ENCODE data around the gene ACSBG1. TPM values are rescaled to one million over a fixed set of nuclear protein-coding genes. Genes with fewer than 3 reads are reported as not detected.
"Not testable (repeated sequence)": the region's sequence is repeated elsewhere in the genome, so short reads cannot be mapped to it uniquely, and the experiment has no call there.

The ACSBG1 gene
- total RNA-seq, 2 donors from 2014 or later: 0.05 to 1.1 TPM

GRCh38 chr15:78264304-78265136, 30.2 kb upstream of the ACSBG1 start, which contains the start of gene DNAJA4:
Gene DNAJA4 (plus strand): TSS chr15:78264562. CDS start chr15:78264764, 202 bp downstream.
- ATAC-seq (peak; percentile 80), DNase-seq (peak; percentile 47 to 53 (median 48))
- no peaks in the 10 kb centered on the region for H3K9me3 ChIP-seq (ENCODE audit: control insufficient read depth, low read length, poor library complexity, severe bottlenecking)
- peak within 1 kb of the TSS; percentile 88 for H3K4me3 Mint-ChIP-seq
- H3K4me1 Mint-ChIP-seq: peaks cover 19% of the 10 kb centered on the region
- H3K36me3 Mint-ChIP-seq (ENCODE audit: low read depth): no peaks in the 10 kb centered on the region
- H3K27ac Mint-ChIP-seq: peak within 1 kb of the TSS; percentile 87
- peaks cover 4% of the 10 kb centered on the region for H3K27me3 Mint-ChIP-seq

- peaks cover 4% of the 10 kb centered on the region for H3K27me3 Mint-ChIP-seq
- H3K9me3 ChIP-seq (ENCODE audit: control insufficient read depth, low read length, poor library complexity, severe bottlenecking): no peaks in the 10 kb centered on the region
- no peak overlapping the region for H3K27ac Mint-ChIP-seq
- ATAC-seq (no peak), DNase-seq (no peak)
- H3K4me1 Mint-ChIP-seq: peaks cover 18% of the 10 kb centered on the region
- H3K36me3 Mint-ChIP-seq (ENCODE audit: low read depth): no peaks in the 10 kb centered on the region
- peak overlapping the region; percentile 69 for H3K4me3 Mint-ChIP-seq
These were observed 29.5 kb upstream of the ACSBG1 start for GRCh38 chr15:78263907-78264303.

GRCh38 chr15:78263351-78263781, 29.0 kb upstream of the ACSBG1 start:
- no peaks in the 10 kb centered on the region for H3K9me3 ChIP-seq (ENCODE audit: control insufficient read depth, low read length, poor library complexity, severe bottlenecking)
- H3K4me3 Mint-ChIP-seq: peak overlapping the region; percentile 69
- H3K27me3 Mint-ChIP-seq: peaks cover 4% of the 10 kb centered on the region
- ATAC-seq (no peak), DNase-seq (no peak)
- no peaks in the 10 kb centered on the region for H3K36me3 Mint-ChIP-seq (ENCODE audit: low read depth)
- peaks cover 14% of the 10 kb centered on the region for H3K4me1 Mint-ChIP-seq
- H3K27ac Mint-ChIP-seq: peak overlapping the region; percentile 75

- Mint-ChIP-seq H3K27ac (no peak overlapping the region), H3K4me3 (no peak overlapping the region), H3K27me3 (peaks cover 4% of the 10 kb centered on the region), H3K36me3 (ENCODE audit: low read depth) (no peaks in the 10 kb centered on the region), H3K4me1 (peaks cover 7% of the 10 kb centered on the region)
- no peaks in the 10 kb centered on the region for H3K9me3 ChIP-seq (ENCODE audit: control insufficient read depth, low read length, poor library complexity, severe bottlenecking)
- no peak for DNase-seq
- ATAC-seq: no peak
These were observed 26.7 kb upstream of the ACSBG1 start for GRCh38 chr15:78261062-78261461.

DNA sequence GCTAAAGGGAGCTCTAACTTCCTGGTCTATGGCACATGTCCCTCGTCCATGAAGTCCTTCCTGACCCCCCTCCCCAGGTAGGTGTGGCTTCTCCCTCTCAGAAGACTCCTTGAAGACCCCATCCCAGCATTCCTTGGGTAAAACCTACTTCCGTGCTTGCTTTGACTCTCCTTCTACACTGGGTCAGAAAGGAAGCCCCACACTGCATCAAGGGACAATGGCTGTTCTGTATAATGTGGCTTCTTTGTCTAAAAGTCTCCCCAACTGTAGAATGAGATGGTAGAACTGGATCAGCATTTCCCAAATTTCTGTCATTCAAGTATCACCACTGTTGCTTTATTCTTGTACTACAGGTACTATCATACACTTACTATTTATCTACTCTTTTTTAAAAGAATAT, 26.1 kb upstream of the ACSBG1 start:
- peaks cover 4% of the 10 kb centered on the region for H3K4me1 Mint-ChIP-seq
- no peak for ATAC-seq
- H3K27ac Mint-ChIP-seq: no peak overlapping the region
- no peaks in the 10 kb centered on the region for H3K36me3 Mint-ChIP-seq (ENCODE audit: low read depth)
- no peak for DNase-seq
- peaks cover 4% of the 10 kb centered on the region for H3K27me3 Mint-ChIP-seq
- H3K4me3 Mint-ChIP-seq: no peak overlapping the region
- H3K9me3 ChIP-seq (ENCODE audit: control insufficient read depth, low read length, poor library complexity, severe bottlenecking): no peaks in the 10 kb centered on the region

DNA sequence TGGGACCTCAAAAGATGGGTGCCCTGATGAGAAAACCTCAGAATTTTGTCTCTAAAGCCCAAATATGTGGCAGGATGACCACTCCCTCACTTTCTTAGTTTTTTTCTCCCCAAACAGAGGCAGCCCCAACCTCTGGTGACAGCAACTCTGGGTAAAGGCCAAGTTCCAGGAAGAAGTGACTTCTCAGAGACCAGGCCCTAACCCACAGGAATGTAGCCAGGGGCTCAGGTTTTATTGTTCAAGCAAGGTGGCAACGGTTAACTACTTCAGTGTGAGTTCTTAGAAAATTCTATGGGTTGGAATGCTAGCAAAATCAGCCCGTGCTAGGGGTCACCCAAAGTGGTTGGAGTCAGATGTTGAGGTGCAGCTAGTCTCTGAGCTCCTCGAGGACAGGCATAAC, 24.9 kb upstream of the ACSBG1 start:
- no peak for ATAC-seq
- H3K9me3 ChIP-seq (ENCODE audit: control insufficient read depth, low read length, poor library complexity, severe bottlenecking): no peaks in the 10 kb centered on the region
- H3K4me3 Mint-ChIP-seq: no peak overlapping the region
- H3K4me1 Mint-ChIP-seq: no peaks in the 10 kb centered on the region
- H3K27me3 Mint-ChIP-seq: peaks cover 4% of the 10 kb centered on the region
- no peak for DNase-seq
- no peak overlapping the region for H3K27ac Mint-ChIP-seq
- H3K36me3 Mint-ChIP-seq (ENCODE audit: low read depth): no peaks in the 10 kb centered on the region

DNA sequence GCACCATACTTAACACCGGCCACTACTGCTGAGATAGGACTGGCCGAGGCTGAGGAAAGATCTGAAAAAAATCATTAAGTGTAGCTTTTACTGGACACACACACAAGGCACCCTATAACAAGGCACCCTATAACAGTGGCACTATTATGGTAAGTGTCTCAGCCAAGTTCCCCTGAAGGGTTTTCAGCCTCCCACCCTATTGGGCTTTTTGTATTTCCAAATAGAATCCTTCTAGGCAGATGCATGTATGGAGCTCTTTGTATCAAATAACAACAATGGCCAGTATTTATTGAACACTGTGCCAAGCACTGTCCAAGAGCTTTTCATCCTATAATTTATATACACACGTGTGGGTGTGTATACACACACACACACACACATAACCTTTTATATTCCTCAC, 23.3 kb upstream of the ACSBG1 start:
- H3K4me1 Mint-ChIP-seq: no peaks in the 10 kb centered on the region
- H3K36me3 Mint-ChIP-seq (ENCODE audit: low read depth): no peaks in the 10 kb centered on the region
- H3K4me3 Mint-ChIP-seq: no peak overlapping the region
- H3K9me3 ChIP-seq (ENCODE audit: control insufficient read depth, low read length, poor library complexity, severe bottlenecking): no peaks in the 10 kb centered on the region
- H3K27ac Mint-ChIP-seq: no peak overlapping the region
- ATAC-seq (no peak), DNase-seq (no peak)
- peaks cover 4% of the 10 kb centered on the region for H3K27me3 Mint-ChIP-seq

DNA sequence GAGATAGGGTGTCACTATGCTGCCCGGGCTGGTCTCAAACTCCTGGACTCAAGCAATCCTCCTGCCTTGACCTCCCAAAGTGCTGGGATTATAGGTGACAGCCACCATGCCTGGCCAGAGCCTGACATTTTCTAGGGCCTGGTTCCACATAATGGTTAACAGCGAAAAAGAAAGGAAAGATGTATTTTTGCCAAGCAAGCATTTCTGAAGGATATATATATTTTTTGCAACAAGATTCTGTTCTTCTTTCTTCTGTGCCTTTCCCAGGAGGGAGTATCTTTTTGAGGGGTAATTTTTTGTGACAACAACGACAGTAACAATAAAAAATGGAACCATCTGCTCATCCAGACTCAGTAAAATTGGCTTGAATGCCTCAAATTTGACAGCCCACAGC, 21.7 kb upstream of the ACSBG1 start:
- H3K36me3 Mint-ChIP-seq (ENCODE audit: low read depth): no peaks in the 10 kb centered on the region
- no peak overlapping the region for H3K27ac Mint-ChIP-seq
- peaks cover 14% of the 10 kb centered on the region for H3K27me3 Mint-ChIP-seq
- DNase-seq (no peak), ATAC-seq (no peak)
- H3K9me3 ChIP-seq (ENCODE audit: control insufficient read depth, low read length, poor library complexity, severe bottlenecking): no peaks in the 10 kb centered on the region
- no peak overlapping the region for H3K4me3 Mint-ChIP-seq
- peaks cover 2% of the 10 kb centered on the region for H3K4me1 Mint-ChIP-seq

DNA sequence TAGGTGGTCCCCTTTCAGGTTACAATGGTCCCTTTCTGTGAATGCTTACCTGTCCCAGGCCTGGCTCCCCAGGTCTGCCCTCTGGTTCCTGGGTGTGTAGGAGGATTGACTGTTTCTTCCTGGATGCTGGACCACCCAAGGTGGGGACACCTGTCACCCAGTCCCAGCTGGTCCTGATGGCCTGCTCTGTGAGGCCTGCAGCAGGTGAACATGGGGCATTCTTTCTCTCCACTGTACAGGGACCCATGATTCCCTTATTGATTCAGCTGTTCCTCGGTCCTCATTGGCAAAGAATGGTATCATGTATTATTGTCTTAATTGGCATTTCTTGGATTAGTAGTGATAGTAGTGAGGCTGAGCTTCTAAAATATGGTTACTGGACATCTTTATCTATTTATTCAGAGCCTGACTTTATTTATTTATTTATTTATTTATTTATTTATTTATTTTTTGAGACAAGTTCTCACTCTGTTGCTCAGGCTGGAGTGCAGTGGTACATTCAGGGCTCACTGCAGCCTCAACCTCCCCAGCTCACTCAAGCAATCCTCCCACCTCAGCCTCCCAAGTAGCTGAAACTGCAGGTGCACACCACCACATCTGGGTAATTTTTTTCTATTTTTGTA, 21.2 kb upstream of the ACSBG1 start:
- no peak overlapping the region for H3K4me3 Mint-ChIP-seq
- no peaks in the 10 kb centered on the region for H3K9me3 ChIP-seq (ENCODE audit: control insufficient read depth, low read length, poor library complexity, severe bottlenecking)
- no peaks in the 10 kb centered on the region for H3K36me3 Mint-ChIP-seq (ENCODE audit: low read depth)
- peaks cover 2% of the 10 kb centered on the region for H3K4me1 Mint-ChIP-seq
- H3K27me3 Mint-ChIP-seq: peaks cover 17% of the 10 kb centered on the region
- ATAC-seq: no peak
- H3K27ac Mint-ChIP-seq: no peak overlapping the region
- no peak for DNase-seq

GRCh38 chr15:78251136-78251535, 16.8 kb upstream of the ACSBG1 start:
- no peak for DNase-seq
- peaks cover 13% of the 10 kb centered on the region for H3K27me3 Mint-ChIP-seq
- peaks cover 4% of the 10 kb centered on the region for H3K4me1 Mint-ChIP-seq

DNA sequence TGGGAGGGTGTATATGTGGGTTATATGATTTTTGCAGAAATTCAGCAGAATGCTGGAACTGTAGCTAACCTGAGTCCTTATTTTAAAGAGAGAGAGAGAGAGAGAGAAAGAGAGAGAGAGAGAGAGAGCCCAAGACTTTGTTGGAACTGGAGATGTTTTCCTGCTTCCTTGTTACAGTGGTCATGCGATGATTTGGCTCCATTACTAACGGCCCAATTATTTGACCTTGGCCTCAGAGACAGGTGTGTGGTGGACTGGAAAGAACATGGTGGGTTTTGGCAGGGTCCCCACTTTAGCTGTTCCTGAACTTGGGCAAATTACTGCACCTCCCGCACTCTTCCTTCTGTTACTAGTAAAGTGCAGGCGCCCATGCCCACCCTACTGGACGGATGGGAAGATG, 14.8 kb upstream of the ACSBG1 start:
- H3K9me3 ChIP-seq (ENCODE audit: control insufficient read depth, low read length, poor library complexity, severe bottlenecking): no peaks in the 10 kb centered on the region
- Mint-ChIP-seq H3K4me3 (no peak overlapping the region), H3K36me3 (ENCODE audit: low read depth) (peaks cover 2% of the 10 kb centered on the region), H3K27ac (no peak overlapping the region), H3K4me1 (peaks cover 4% of the 10 kb centered on the region), H3K27me3 (peaks cover 13% of the 10 kb centered on the region)
- no peak for DNase-seq
- ATAC-seq: no peak

More at GRCh38 chr15:78251136-78251535, 16.8 kb upstream of the ACSBG1 start:
- no peak overlapping the region for H3K27ac Mint-ChIP-seq
- ATAC-seq: no peak
- H3K4me3 Mint-ChIP-seq: no peak overlapping the region
- H3K36me3 Mint-ChIP-seq (ENCODE audit: low read depth): peaks cover 2% of the 10 kb centered on the region
- H3K9me3 ChIP-seq (ENCODE audit: control insufficient read depth, low read length, poor library complexity, severe bottlenecking): no peaks in the 10 kb centered on the region

GRCh38 chr15:78247911-78248310, 13.5 kb upstream of the ACSBG1 start:
- Mint-ChIP-seq H3K27ac (no peak overlapping the region), H3K4me3 (no peak overlapping the region), H3K27me3 (peaks cover 13% of the 10 kb centered on the region), H3K4me1 (peaks cover 4% of the 10 kb centered on the region), H3K36me3 (ENCODE audit: low read depth) (peaks cover 2% of the 10 kb centered on the region)
- H3K9me3 ChIP-seq (ENCODE audit: control insufficient read depth, low read length, poor library complexity, severe bottlenecking): no peaks in the 10 kb centered on the region
- DNase-seq (no peak), ATAC-seq (no peak)

GRCh38 chr15:78245976-78246620, 11.7 kb upstream of the ACSBG1 start:
- H3K27me3 Mint-ChIP-seq; H3K27ac Mint-ChIP-seq; H3K36me3 Mint-ChIP-seq (ENCODE audit: low read depth); ATAC-seq; H3K9me3 ChIP-seq (ENCODE audit: control insufficient read depth, low read length, poor library complexity, severe bottlenecking); DNase-seq; H3K4me3 Mint-ChIP-seq; H3K4me1 Mint-ChIP-seq: not testable (repeated sequence)

All from T-helper 17 cell (primary cell).